ENCODE data around the gene DYNC2LI1.

GRCh38 chr2:43792653-43793052, 18.8 kb downstream of the DYNC2LI1 start:
- TF ChIP-seq CTCF (IDR thresholded peaks at IDR 0.05) = no peak
- no peak for TF ChIP-seq POLR2AphosphoS5 (IDR thresholded peaks at IDR 0.05)

All from stomach (tissue), 4 donors.